HL-60 (cell line): Measurements from ENCODE around the gene OR8G1.
"Not testable (repeated sequence)": the region's sequence is repeated elsewhere in the genome, so short reads cannot be mapped to it uniquely, and the experiment has no call there.

ENCODE experiments used
- DNase-seq, 2 experiments: peaks; one replicate each; pipeline ENCODE4 v3.0.0-alpha.2; 2010 to 2020; ENCODE audit warnings: low read depth in 1 of 2, low spot score in 1 of 2
- H3K27ac ChIP-seq: fragments of 250-450 bp; sonication (Bioruptor Pico); replicated peaks from 2 replicates; pipeline ENCODE4 v1.5.1; 2020; ENCODE audit warnings: mild to moderate bottlenecking, moderate library complexity
- H3K27me3 ChIP-seq: fragments of 250-450 bp; sonication (Bioruptor Pico); 2 replicates; pipeline ENCODE4 v1.5.1; 2021; ENCODE audit warnings: mild to moderate bottlenecking, moderate library complexity; ENCODE audit not compliant: insufficient read depth, poor library complexity, severe bottlenecking
- H3K4me3 ChIP-seq: replicated peaks from 2 replicates; pipeline ENCODE4 v1.5.1; 2011; ENCODE audit warnings: mild to moderate bottlenecking, control low read depth, low read length; ENCODE audit not compliant: insufficient read depth
- GABPA ChIP-seq: IDR thresholded peaks from 2 replicates; pipeline ENCODE4 v1.6.1; 2012; ENCODE audit warnings: low read depth
- POLR2AphosphoS5 ChIP-seq: IDR thresholded peaks from 2 replicates; pipeline ENCODE4 v1.6.1; 2012; ENCODE audit warnings: low read depth
- REST ChIP-seq: IDR thresholded peaks from 2 replicates; pipeline ENCODE4 v1.6.1; 2012; ENCODE audit warnings: low read depth; ENCODE audit not compliant: insufficient replicate concordance
- SPI1 ChIP-seq: IDR thresholded peaks from 2 replicates; pipeline ENCODE4 v1.6.1; 2012; ENCODE audit warnings: low read depth, mild to moderate bottlenecking, borderline replicate concordance
- TF ChIP-seq, protein P1 (sequence below): IDR thresholded peaks from one replicate; pipeline ENCODE4 v1.5.1; 2011; ENCODE audit warnings: low read length, control low read depth, inconsistent platforms; ENCODE audit not compliant: insufficient read depth

The OR8G1 gene

GRCh38 chr11:124219126-124219525, 21.8 kb upstream of the OR8G1 start:
- no peak for DNase-seq
- Histone ChIP-seq H3K27me3 (no peaks in the 10 kb centered on the region), H3K4me3 (no peak overlapping the region), H3K27ac (no peak overlapping the region)
- TF ChIP-seq GABPA (no peak), REST (no peak), POLR2AphosphoS5 (no peak), SPI1 (no peak)
- TF ChIP-seq, protein P1, sequence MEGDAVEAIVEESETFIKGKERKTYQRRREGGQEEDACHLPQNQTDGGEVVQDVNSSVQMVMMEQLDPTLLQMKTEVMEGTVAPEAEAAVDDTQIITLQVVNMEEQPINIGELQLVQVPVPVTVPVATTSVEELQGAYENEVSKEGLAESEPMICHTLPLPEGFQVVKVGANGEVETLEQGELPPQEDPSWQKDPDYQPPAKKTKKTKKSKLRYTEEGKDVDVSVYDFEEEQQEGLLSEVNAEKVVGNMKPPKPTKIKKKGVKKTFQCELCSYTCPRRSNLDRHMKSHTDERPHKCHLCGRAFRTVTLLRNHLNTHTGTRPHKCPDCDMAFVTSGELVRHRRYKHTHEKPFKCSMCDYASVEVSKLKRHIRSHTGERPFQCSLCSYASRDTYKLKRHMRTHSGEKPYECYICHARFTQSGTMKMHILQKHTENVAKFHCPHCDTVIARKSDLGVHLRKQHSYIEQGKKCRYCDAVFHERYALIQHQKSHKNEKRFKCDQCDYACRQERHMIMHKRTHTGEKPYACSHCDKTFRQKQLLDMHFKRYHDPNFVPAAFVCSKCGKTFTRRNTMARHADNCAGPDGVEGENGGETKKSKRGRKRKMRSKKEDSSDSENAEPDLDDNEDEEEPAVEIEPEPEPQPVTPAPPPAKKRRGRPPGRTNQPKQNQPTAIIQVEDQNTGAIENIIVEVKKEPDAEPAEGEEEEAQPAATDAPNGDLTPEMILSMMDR: no peak

DNA sequence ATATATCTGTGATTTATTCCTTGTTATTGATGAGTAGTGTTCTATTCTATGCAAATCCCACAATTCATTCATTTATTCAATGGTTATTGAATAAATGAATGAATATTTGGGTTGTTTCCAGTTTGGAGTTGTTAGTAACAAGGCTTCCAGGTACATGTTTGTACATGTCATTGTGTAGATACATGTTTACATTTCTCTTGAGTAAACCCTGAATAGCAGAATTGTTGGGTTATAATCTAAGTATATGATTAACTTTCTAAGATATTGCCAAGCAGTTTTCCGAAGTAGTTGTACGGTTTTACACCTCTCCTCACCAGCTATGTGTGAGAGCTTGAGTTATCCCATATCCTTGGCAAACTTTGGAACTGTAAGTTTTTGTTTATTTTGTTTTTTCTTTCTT, 18.5 kb upstream of the OR8G1 start:
- TF ChIP-seq POLR2AphosphoS5: no peak
- no peak for TF ChIP-seq REST
- TF ChIP-seq GABPA: no peak
- TF ChIP-seq SPI1: no peak
- TF ChIP-seq, protein P1: no peak
- DNase-seq: no peak
- H3K4me3 ChIP-seq: no peak overlapping the region
- H3K27me3 ChIP-seq: no peaks in the 10 kb centered on the region
- H3K27ac ChIP-seq: no peak overlapping the region

GRCh38 chr11:124224618-124225423, 16.1 kb upstream of the OR8G1 start:
- H3K27ac ChIP-seq: peak overlapping the region; percentile 79
- H3K4me3 ChIP-seq, H3K27me3 ChIP-seq: not testable (repeated sequence)
- DNase-seq: peak; percentile 54 to 90
- 0 out of 2 replicates have a peak, but pooled peaks have one; percentile 44 for TF ChIP-seq SPI1
- peak; percentile 70 for TF ChIP-seq POLR2AphosphoS5

- H3K4me3 ChIP-seq: no peak overlapping the region
- TF ChIP-seq SPI1 (no peak), REST (no peak), POLR2AphosphoS5 (no peak), GABPA (no peak)
- TF ChIP-seq, protein P1: no peak
- H3K27ac ChIP-seq: peak overlapping the region; percentile 79
- DNase-seq: no peak
- no peaks in the 10 kb centered on the region for H3K27me3 ChIP-seq
Observed at GRCh38 chr11:124225471-124225870, 15.4 kb upstream of the OR8G1 start.
